Measurements from ENCODE around the gene STAMBPL1.
A peak's percentile ranks its signal among the peaks of the same experiment; 100 is the strongest.

Gene STAMBPL1

GRCh38 chr10:88886557-88886956 lies 6.5 kb downstream of the STAMBPL1 start:
- TF ChIP-seq CTCF (IDR thresholded peaks at IDR 0.05; ENCODE audit: low read depth, low read length, poor library complexity, severe bottlenecking), result no peak
- TF ChIP-seq EZH2phosphoT487 (IDR thresholded peaks at IDR 0.05; ENCODE audit: borderline replicate concordance, low read length), result no peak
- Histone ChIP-seq H3K4me2 (ENCODE audit: low read length) (peak overlapping the region; percentile 98), H3K36me3 (ENCODE audit: control insufficient read depth, low read length) (peaks cover 18% of the 10 kb centered on the region), H4K20me1 (ENCODE audit: control insufficient read depth, insufficient read depth, low read depth, low read length) (no peaks in the 10 kb centered on the region), H3K27ac (ENCODE audit: low read depth, low read length) (peak overlapping the region; percentile 67), H3K4me3 (ENCODE audit: low read length) (peak overlapping the region; percentile 73), H3K9me2 (replicated peaks; ENCODE audit: control insufficient read depth, low read length) (no peaks in the 10 kb centered on the region), H3K79me2 (ENCODE audit: control insufficient read depth, low read length) (peaks cover 92% of the 10 kb centered on the region), H3K9me3 (ENCODE audit: control insufficient read depth, insufficient read depth, low read length) (no peaks in the 10 kb centered on the region), H3K27me3 (ENCODE audit: control insufficient read depth, low read length) (no peaks in the 10 kb centered on the region), H3K4me1 (ENCODE audit: control insufficient read depth, low read length) (peaks cover 100% of the 10 kb centered on the region), H3F3A (ENCODE audit: control insufficient read depth, insufficient read depth) (peaks cover 4% of the 10 kb centered on the region; the same call in 1 of the 2 replicates)

- no peaks in the 10 kb centered on the region for H3F3A ChIP-seq (ENCODE audit: control insufficient read depth, insufficient read depth)
- H3K36me3 ChIP-seq (ENCODE audit: control insufficient read depth, low read length), result 0 out of 2 replicates have a peak, but pooled peaks cover 2% of the 10 kb centered on the region
- H3K4me3 ChIP-seq (ENCODE audit: low read length), result no peak overlapping the region
- peaks cover 77% of the 10 kb centered on the region for H3K79me2 ChIP-seq (ENCODE audit: control insufficient read depth, low read length)
- no peaks in the 10 kb centered on the region for H4K20me1 ChIP-seq (ENCODE audit: control insufficient read depth, insufficient read depth, low read depth, low read length)
- H3K27ac ChIP-seq (ENCODE audit: low read depth, low read length), result no peak overlapping the region
- no peak for TF ChIP-seq CTCF (IDR thresholded peaks at IDR 0.05; ENCODE audit: low read depth, low read length, poor library complexity, severe bottlenecking)
- no peak for TF ChIP-seq EZH2phosphoT487 (IDR thresholded peaks at IDR 0.05; ENCODE audit: borderline replicate concordance, low read length)
- H3K4me1 ChIP-seq (ENCODE audit: control insufficient read depth, low read length), result peaks cover 82% of the 10 kb centered on the region
- no peaks in the 10 kb centered on the region for H3K9me2 ChIP-seq (replicated peaks; ENCODE audit: control insufficient read depth, low read length)
- H3K27me3 ChIP-seq (ENCODE audit: control insufficient read depth, low read length), result no peaks in the 10 kb centered on the region
- no peaks in the 10 kb centered on the region for H3K9me3 ChIP-seq (ENCODE audit: control insufficient read depth, insufficient read depth, low read length)
- peak overlapping the region; percentile 98 for H3K4me2 ChIP-seq (ENCODE audit: low read length)
Measured at GRCh38 chr10:88888810-88889445, 8.9 kb downstream of the STAMBPL1 start.

- H3K36me3 ChIP-seq (ENCODE audit: control insufficient read depth, low read length), result 0 out of 2 replicates have a peak, but pooled peaks cover 6% of the 10 kb centered on the region
- no peaks in the 10 kb centered on the region for H3F3A ChIP-seq (ENCODE audit: control insufficient read depth, insufficient read depth)
- peak overlapping the region; percentile 98 for H3K4me2 ChIP-seq (ENCODE audit: low read length)
- H3K79me2 ChIP-seq (ENCODE audit: control insufficient read depth, low read length), result peaks cover 70% of the 10 kb centered on the region
- H3K27ac ChIP-seq (ENCODE audit: low read depth, low read length), result no peak overlapping the region
- H3K9me2 ChIP-seq (replicated peaks; ENCODE audit: control insufficient read depth, low read length), result no peaks in the 10 kb centered on the region
- no peaks in the 10 kb centered on the region for H4K20me1 ChIP-seq (ENCODE audit: control insufficient read depth, insufficient read depth, low read depth, low read length)
- peak overlapping the region; percentile 31 for H3K4me3 ChIP-seq (ENCODE audit: low read length)
- peaks cover 73% of the 10 kb centered on the region for H3K4me1 ChIP-seq (ENCODE audit: control insufficient read depth, low read length)
- TF ChIP-seq CTCF (IDR thresholded peaks at IDR 0.05; ENCODE audit: low read depth, low read length, poor library complexity, severe bottlenecking), result no peak
- no peak for TF ChIP-seq EZH2phosphoT487 (IDR thresholded peaks at IDR 0.05; ENCODE audit: borderline replicate concordance, low read length)
- no peaks in the 10 kb centered on the region for H3K9me3 ChIP-seq (ENCODE audit: control insufficient read depth, insufficient read depth, low read length)
- no peaks in the 10 kb centered on the region for H3K27me3 ChIP-seq (ENCODE audit: control insufficient read depth, low read length)
Measured at GRCh38 chr10:88889559-88890337, 9.7 kb downstream of the STAMBPL1 start.
